Measurements from ENCODE around the gene SERPINB5. TPM values are rescaled to one million over a fixed set of nuclear protein-coding genes. Genes with fewer than 3 reads are reported as not detected.
A peak's percentile ranks its signal among the peaks of the same experiment; 100 is the strongest.

SERPINB5 gene
- 0.04 TPM for polyA plus RNA-seq (2012; ENCODE audit: low read depth, missing spikeins)

GRCh38 chr18:63476668-63477067, at the start of gene SERPINB5:
SERPINB5 (plus strand) TSS chr18:63476958; CDS start chr18:63484429, 7,471 bp downstream.
- TF ChIP-seq POU2F2 (IDR thresholded peaks at IDR 0.05; ENCODE audit: low read depth, low read length) (no peak), POLR2A (IDR thresholded peaks at IDR 0.05; ENCODE audit: low read depth, low read length) (no peak), PAX5 (IDR thresholded peaks at IDR 0.05; ENCODE audit: insufficient read depth, low read length, severe bottlenecking) (no peak), SPI1 (IDR thresholded peaks at IDR 0.05; ENCODE audit: low read depth, low read length) (no peak), POLR2AphosphoS5 (IDR thresholded peaks at IDR 0.05; ENCODE audit: low read depth, low read length) (no peak), TAF1 (IDR thresholded peaks at IDR 0.05; ENCODE audit: low read depth, low read length) (no peak)
- DNase-seq (ENCODE audit: insufficient read length, low spot score) (no peak), FAIRE-seq (no peak)

DNA sequence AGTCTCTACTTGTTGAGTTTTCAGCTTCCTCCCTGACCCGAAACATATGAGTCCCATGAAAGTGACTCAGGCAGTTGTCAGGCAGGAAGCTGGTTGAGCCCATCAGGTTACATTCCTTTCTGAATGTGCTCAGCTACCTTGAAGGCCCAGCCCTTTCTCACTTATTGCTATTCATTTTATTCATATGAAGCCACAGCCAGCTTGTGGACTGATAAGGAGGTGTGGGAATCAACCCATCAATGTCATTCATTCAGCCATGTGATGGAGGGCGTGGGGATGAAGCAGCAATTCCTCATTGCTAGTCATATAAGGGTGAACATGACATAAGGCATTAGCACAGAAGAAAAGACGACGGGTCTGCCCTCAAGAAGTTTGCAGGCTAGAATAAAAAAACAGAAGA, 49.2 kb upstream of the SERPINB5 start:
- FAIRE-seq = peak; percentile 33
- no peak for TF ChIP-seq POU2F2 (IDR thresholded peaks at IDR 0.05; ENCODE audit: low read depth, low read length)
- no peak for TF ChIP-seq TAF1 (IDR thresholded peaks at IDR 0.05; ENCODE audit: low read depth, low read length)
- no peak for TF ChIP-seq POLR2A (IDR thresholded peaks at IDR 0.05; ENCODE audit: low read depth, low read length)
- no peak for TF ChIP-seq SPI1 (IDR thresholded peaks at IDR 0.05; ENCODE audit: low read depth, low read length)
- TF ChIP-seq POLR2AphosphoS5 (IDR thresholded peaks at IDR 0.05; ENCODE audit: low read depth, low read length) = no peak
- no peak for TF ChIP-seq PAX5 (IDR thresholded peaks at IDR 0.05; ENCODE audit: insufficient read depth, low read length, severe bottlenecking)
- DNase-seq (ENCODE audit: insufficient read length, low spot score) = no peak

- peak; percentile 50 for FAIRE-seq
- TF ChIP-seq POLR2AphosphoS5 (IDR thresholded peaks at IDR 0.05; ENCODE audit: low read depth, low read length) (no peak), POU2F2 (IDR thresholded peaks at IDR 0.05; ENCODE audit: low read depth, low read length) (no peak), POLR2A (IDR thresholded peaks at IDR 0.05; ENCODE audit: low read depth, low read length) (no peak), TAF1 (IDR thresholded peaks at IDR 0.05; ENCODE audit: low read depth, low read length) (no peak), SPI1 (IDR thresholded peaks at IDR 0.05; ENCODE audit: low read depth, low read length) (no peak), PAX5 (IDR thresholded peaks at IDR 0.05; ENCODE audit: insufficient read depth, low read length, severe bottlenecking) (no peak)
Observed at GRCh38 chr18:63430526-63430925, 46.2 kb upstream of the SERPINB5 start.

GRCh38 chr18:63431180-63431579, 45.6 kb upstream of the SERPINB5 start:
- FAIRE-seq (no peak), DNase-seq (ENCODE audit: insufficient read length, low spot score) (no peak)
- TF ChIP-seq TAF1 (IDR thresholded peaks at IDR 0.05; ENCODE audit: low read depth, low read length) (no peak), PAX5 (IDR thresholded peaks at IDR 0.05; ENCODE audit: insufficient read depth, low read length, severe bottlenecking) (no peak), SPI1 (IDR thresholded peaks at IDR 0.05; ENCODE audit: low read depth, low read length) (no peak), POU2F2 (IDR thresholded peaks at IDR 0.05; ENCODE audit: low read depth, low read length) (no peak), POLR2A (IDR thresholded peaks at IDR 0.05; ENCODE audit: low read depth, low read length) (no peak), POLR2AphosphoS5 (IDR thresholded peaks at IDR 0.05; ENCODE audit: low read depth, low read length) (no peak)

More at GRCh38 chr18:63430526-63430925, 46.2 kb upstream of the SERPINB5 start:
- no peak for DNase-seq (ENCODE audit: insufficient read length, low spot score)

- no peak for TF ChIP-seq TAF1 (IDR thresholded peaks at IDR 0.05; ENCODE audit: low read depth, low read length)
- no peak for TF ChIP-seq PAX5 (IDR thresholded peaks at IDR 0.05; ENCODE audit: insufficient read depth, low read length, severe bottlenecking)
- TF ChIP-seq POLR2AphosphoS5 (IDR thresholded peaks at IDR 0.05; ENCODE audit: low read depth, low read length) = no peak
- TF ChIP-seq POLR2A (IDR thresholded peaks at IDR 0.05; ENCODE audit: low read depth, low read length) = no peak
- TF ChIP-seq POU2F2 (IDR thresholded peaks at IDR 0.05; ENCODE audit: low read depth, low read length) = no peak
- no peak for TF ChIP-seq SPI1 (IDR thresholded peaks at IDR 0.05; ENCODE audit: low read depth, low read length)
- FAIRE-seq (no peak), DNase-seq (ENCODE audit: insufficient read length, low spot score) (no peak)
Observed at GRCh38 chr18:63433334-63433866, 43.4 kb upstream of the SERPINB5 start.

GRCh38 chr18:63438181-63438580, 38.6 kb upstream of the SERPINB5 start:
- DNase-seq (ENCODE audit: insufficient read length, low spot score) (no peak), FAIRE-seq (no peak)
- TF ChIP-seq SPI1 (IDR thresholded peaks at IDR 0.05; ENCODE audit: low read depth, low read length) = no peak
- TF ChIP-seq POU2F2 (IDR thresholded peaks at IDR 0.05; ENCODE audit: low read depth, low read length) = no peak
- no peak for TF ChIP-seq PAX5 (IDR thresholded peaks at IDR 0.05; ENCODE audit: insufficient read depth, low read length, severe bottlenecking)
- TF ChIP-seq POLR2A (IDR thresholded peaks at IDR 0.05; ENCODE audit: low read depth, low read length) = no peak
- TF ChIP-seq TAF1 (IDR thresholded peaks at IDR 0.05; ENCODE audit: low read depth, low read length) = no peak
- TF ChIP-seq POLR2AphosphoS5 (IDR thresholded peaks at IDR 0.05; ENCODE audit: low read depth, low read length) = no peak

- FAIRE-seq (peak; percentile 87), DNase-seq (ENCODE audit: insufficient read length, low spot score) (peak; percentile 32)
- TF ChIP-seq PAX5 (IDR thresholded peaks at IDR 0.05; ENCODE audit: insufficient read depth, low read length, severe bottlenecking) (no peak), POLR2AphosphoS5 (IDR thresholded peaks at IDR 0.05; ENCODE audit: low read depth, low read length) (no peak), POLR2A (IDR thresholded peaks at IDR 0.05; ENCODE audit: low read depth, low read length) (no peak), POU2F2 (IDR thresholded peaks at IDR 0.05; ENCODE audit: low read depth, low read length) (no peak), TAF1 (IDR thresholded peaks at IDR 0.05; ENCODE audit: low read depth, low read length) (no peak), SPI1 (IDR thresholded peaks at IDR 0.05; ENCODE audit: low read depth, low read length) (no peak)
Observed at GRCh38 chr18:63439334-63439733, 37.4 kb upstream of the SERPINB5 start.

DNA sequence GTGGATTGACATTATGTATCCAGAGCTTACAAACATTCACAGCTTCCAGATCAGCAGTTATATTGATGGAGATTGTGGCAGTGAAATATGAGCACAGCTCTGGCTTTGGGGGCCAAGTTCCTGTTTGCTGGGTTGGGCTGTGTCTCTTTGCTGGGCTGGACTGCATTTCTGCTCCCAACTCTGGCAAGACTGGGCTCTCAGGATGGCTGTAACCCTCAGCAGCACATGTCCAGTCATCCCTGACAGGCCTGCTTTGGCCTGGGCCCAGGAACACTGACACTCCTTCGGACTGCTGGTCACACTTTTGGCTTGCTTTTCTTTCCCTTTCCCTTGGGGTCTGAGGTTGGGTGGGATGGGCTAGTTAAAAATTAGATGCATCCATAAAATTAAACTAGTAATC, 36.5 kb upstream of the SERPINB5 start:
- TF ChIP-seq POU2F2 (IDR thresholded peaks at IDR 0.05; ENCODE audit: low read depth, low read length) = no peak
- TF ChIP-seq PAX5 (IDR thresholded peaks at IDR 0.05; ENCODE audit: insufficient read depth, low read length, severe bottlenecking) = no peak
- no peak for TF ChIP-seq TAF1 (IDR thresholded peaks at IDR 0.05; ENCODE audit: low read depth, low read length)
- no peak for TF ChIP-seq POLR2A (IDR thresholded peaks at IDR 0.05; ENCODE audit: low read depth, low read length)
- TF ChIP-seq POLR2AphosphoS5 (IDR thresholded peaks at IDR 0.05; ENCODE audit: low read depth, low read length) = no peak
- no peak for TF ChIP-seq SPI1 (IDR thresholded peaks at IDR 0.05; ENCODE audit: low read depth, low read length)
- DNase-seq (ENCODE audit: insufficient read length, low spot score) (no peak), FAIRE-seq (peak; percentile 60)

DNA sequence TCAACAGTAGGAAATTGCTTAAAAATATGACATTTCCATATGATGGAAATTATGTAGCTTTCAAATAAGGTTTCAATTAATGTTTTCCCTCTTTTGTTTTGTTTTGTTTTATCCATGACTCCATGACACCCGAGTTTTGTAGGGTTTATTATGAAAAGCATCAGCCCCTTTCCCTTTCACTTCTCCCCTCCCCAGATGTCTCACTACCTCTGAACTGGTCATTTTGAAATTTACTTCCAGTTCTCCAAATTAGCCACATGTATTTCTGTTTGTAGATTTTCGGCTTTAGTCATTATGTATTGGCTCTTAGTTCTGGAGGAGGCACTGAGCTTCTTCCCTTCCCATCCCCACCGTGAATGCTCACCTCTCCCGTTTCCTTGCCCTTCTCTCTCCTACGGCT, 35.9 kb upstream of the SERPINB5 start:
- no peak for FAIRE-seq
- DNase-seq (ENCODE audit: insufficient read length, low spot score) = no peak
- TF ChIP-seq POU2F2 (IDR thresholded peaks at IDR 0.05; ENCODE audit: low read depth, low read length) = no peak
- TF ChIP-seq SPI1 (IDR thresholded peaks at IDR 0.05; ENCODE audit: low read depth, low read length) = peak; percentile 71

GRCh38 chr18:63443829-63444228, 32.9 kb upstream of the SERPINB5 start:
- no peak for DNase-seq (ENCODE audit: insufficient read length, low spot score)
- FAIRE-seq = no peak
- TF ChIP-seq POU2F2 (IDR thresholded peaks at IDR 0.05; ENCODE audit: low read depth, low read length) = no peak
- no peak for TF ChIP-seq SPI1 (IDR thresholded peaks at IDR 0.05; ENCODE audit: low read depth, low read length)
- TF ChIP-seq PAX5 (IDR thresholded peaks at IDR 0.05; ENCODE audit: insufficient read depth, low read length, severe bottlenecking) = no peak
- no peak for TF ChIP-seq POLR2A (IDR thresholded peaks at IDR 0.05; ENCODE audit: low read depth, low read length)
- TF ChIP-seq TAF1 (IDR thresholded peaks at IDR 0.05; ENCODE audit: low read depth, low read length) = no peak
- TF ChIP-seq POLR2AphosphoS5 (IDR thresholded peaks at IDR 0.05; ENCODE audit: low read depth, low read length) = no peak

Data from GM12891 (cell line).